Aorta (tissue), 5 donors: ENCODE results near the gene CILP2. TPM values are rescaled to one million over a fixed set of nuclear protein-coding genes. Genes with fewer than 3 reads are reported as not detected.

ENCODE experiments used
- ATAC-seq: fragments of 200-7000 bp; cut with Tn5 transposase; one replicate; pipeline ENCODE4 v1.9.1; 2022; ENCODE audit warnings: moderate library complexity; ENCODE audit not compliant: low FRiP score
- DNase-seq, 2 donors: peaks; one replicate each; pipeline ENCODE4 v3.0.0-alpha.2; 2020
- H3K27ac ChIP-seq, 2 donors: one replicate each; pipeline ENCODE4 v1.5.1; 2013; ENCODE audit warnings: low read length in 2 of 2, mild to moderate bottlenecking in 2 of 2, moderate library complexity in 2 of 2, control low read depth in 1 of 2, inconsistent platforms in 1 of 2, low read depth in 1 of 2
- H3K27me3 ChIP-seq, 2 donors: one replicate each; pipeline ENCODE4 v1.6.1; 2013; ENCODE audit warnings: control low read depth in 1 of 2, low read length in 1 of 2, mild to moderate bottlenecking in 1 of 2, moderate library complexity in 1 of 2; ENCODE audit not compliant: insufficient read depth in 2 of 2, control insufficient read depth in 1 of 2
- H3K36me3 ChIP-seq, 2 donors: one replicate each; pipeline ENCODE4 v1.6.1; 2013; ENCODE audit warnings: control low read depth in 1 of 2, low read length in 1 of 2, mild to moderate bottlenecking in 1 of 2; ENCODE audit not compliant: insufficient read depth in 2 of 2, control insufficient read depth in 1 of 2
- H3K4me1 ChIP-seq, 2 donors: one replicate each; pipeline ENCODE4 v1.6.1; 2013; ENCODE audit warnings: low read length in 2 of 2, control low read depth in 1 of 2, mild to moderate bottlenecking in 1 of 2, moderate library complexity in 1 of 2; ENCODE audit not compliant: insufficient read depth in 2 of 2, control insufficient read depth in 1 of 2
- H3K4me3 ChIP-seq, 2 donors: one replicate each; pipeline ENCODE4 v1.5.1; 2013; ENCODE audit warnings: low read length in 2 of 2, control low read depth in 1 of 2, mild to moderate bottlenecking in 1 of 2
- H3K9me3 ChIP-seq: one replicate; pipeline ENCODE4 v1.6.1; 2013; ENCODE audit warnings: mild to moderate bottlenecking, low read length; ENCODE audit not compliant: control insufficient read depth
- WGBS, 2 donors: extraction: QIAGEN DNeasy Blood & Tissue Kit; methylation state at CpG; one replicate each; pipeline ENCODE4 v1.1.7; 2013; 5-methylcytosine and 5-hydroxymethylcytosine counted together
- intact Hi-C, 2 donors: fragments of 100-400 bp; cut with DNase I; formaldehyde crosslinking; loops; one replicate each; pipeline versions ENCODE4 v1.14.2 to v1.15.0; 2022
- polyA plus RNA-seq, 2 donors: library from polyadenylated mRNA; stranded (reverse); fragments of 200-250 nt; gene quantifications; one replicate each; pipeline ENCODE4 v1.2.3, GENCODE V29; 2013
- total RNA-seq, 2 donors: library from RNA; stranded (reverse); fragmentation: NEBNext Ultra II Directional; extraction: Animal tissue kit (Norgen Biotek cat#: 25700); gene quantifications; one replicate each; pipeline ENCODE4 v1.2.1, GENCODE V29; 2021
- donor health status: healthy with polysubstance abuse.
- donor health status: Bipolar disorder and iron deficiency.
- donor health status: DM: no; HTN: no; CAD: no.
- donor health status: DM: no; HTN: no; CAD: no.
- donor health status: DM: yes; HTN: yes; CAD: no.

CILP2 gene
- total and polyA plus RNA-seq, 4 donors, result 0.13 to 4.2 (median 0.36) TPM; not detected in 1

DNA sequence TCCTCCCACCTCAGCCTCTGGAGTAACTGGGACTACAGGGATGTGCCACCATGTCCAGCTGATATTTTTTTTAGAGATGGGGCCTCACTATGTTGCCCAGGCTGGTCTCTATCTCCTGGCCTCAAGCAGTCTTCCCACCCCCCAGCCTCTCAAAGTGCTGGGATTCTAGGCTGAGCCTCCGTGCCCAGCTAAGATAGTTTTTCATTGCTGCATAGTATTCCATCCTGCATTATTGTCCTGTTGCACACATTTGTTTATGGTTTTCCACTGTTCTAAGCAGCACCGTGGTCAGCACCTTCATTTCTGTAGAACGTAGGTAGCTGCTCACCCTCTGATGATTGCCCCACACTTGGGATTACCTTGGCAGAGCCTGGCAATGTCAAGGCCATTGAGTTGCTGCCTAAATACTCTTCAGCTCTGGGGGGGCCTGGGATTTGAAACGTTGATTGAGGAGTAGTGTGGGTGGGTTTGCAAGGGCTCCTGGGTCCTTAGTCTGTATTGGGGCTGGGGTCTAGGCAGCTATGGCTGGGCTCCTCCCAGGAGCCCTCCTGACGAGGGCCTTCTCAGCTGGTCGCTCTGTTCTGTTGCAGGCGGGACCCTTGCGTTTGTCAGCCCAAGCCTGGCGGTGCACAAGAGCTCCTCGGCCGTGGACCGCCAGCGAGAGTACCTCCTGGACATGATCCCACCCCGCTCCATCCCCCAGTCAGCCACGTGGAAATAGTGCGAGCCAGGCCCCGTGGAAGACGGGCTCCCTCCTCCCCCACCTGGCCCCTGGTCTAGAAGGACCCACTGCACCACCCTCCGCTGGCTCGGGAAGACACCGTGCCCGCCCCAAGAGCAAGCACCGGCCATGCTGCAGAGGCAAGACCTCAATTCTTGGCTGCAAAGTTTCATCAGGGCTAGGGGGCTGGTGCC lies 33.1 kb upstream of the CILP2 start:
- intact Hi-C loops, result no loop called here
- 91 to 92% methylated on average over 23 of the region's 23 CpGs for WGBS, 2 donors
- H3K36me3 ChIP-seq, result peaks cover 0 to 6% of the 10 kb centered on the region in 2 donors

DNA sequence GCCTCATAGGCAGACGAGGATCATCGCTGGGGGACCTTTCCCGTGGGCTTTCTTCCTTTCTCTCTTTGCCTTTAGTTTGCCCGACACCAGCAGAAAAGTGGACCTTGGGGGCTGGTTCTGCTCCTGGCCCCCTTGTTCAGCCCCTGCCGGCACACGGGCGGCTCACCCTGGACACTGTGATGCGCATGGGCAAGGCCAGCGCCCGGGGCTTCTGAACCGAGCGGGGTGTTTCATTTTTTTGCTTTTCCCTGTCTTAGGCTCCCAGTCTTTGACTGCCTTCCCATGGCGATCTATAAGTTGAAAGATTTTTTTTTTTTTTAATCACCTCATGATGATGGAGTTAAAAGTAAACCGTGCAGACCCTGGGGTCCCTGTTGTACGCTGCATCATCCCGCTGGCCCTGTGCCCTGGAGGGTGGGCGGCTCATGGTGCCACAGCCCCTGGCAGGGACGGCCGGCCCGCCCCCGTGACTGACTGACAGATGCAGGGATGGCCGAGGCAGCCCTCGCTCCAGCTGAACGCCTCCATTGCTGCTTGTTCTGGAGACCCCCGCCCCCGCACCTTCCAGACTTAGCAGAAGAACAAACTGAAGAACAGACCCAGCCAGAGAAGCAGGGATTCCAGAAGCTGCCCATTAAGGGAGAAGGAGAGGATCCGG lies 32.3 kb upstream of the CILP2 start:
- DNase-seq, result no peak
- intact Hi-C loops, result no loop called here
- H3K27me3 ChIP-seq, result no peaks in the 10 kb centered on the region
- WGBS, 2 donors, result 77 to 78% methylated on average over 27 of the region's 27 CpGs
- ATAC-seq, result no peak
- no peak overlapping the region for H3K4me3 ChIP-seq
- H3K36me3 ChIP-seq, result peaks cover 0 to 5% of the 10 kb centered on the region in 2 donors
- H3K9me3 ChIP-seq, result no peaks in the 10 kb centered on the region
- no peaks in the 10 kb centered on the region for H3K4me1 ChIP-seq
- no peak overlapping the region for H3K27ac ChIP-seq

More for the DNA sequence above, 33.1 kb upstream of the CILP2 start:
- H3K9me3 ChIP-seq, result no peaks in the 10 kb centered on the region
- no peak overlapping the region for H3K27ac ChIP-seq
- no peaks in the 10 kb centered on the region for H3K4me1 ChIP-seq
- ATAC-seq (no peak), DNase-seq (no peak)
- no peak overlapping the region for H3K4me3 ChIP-seq
- H3K27me3 ChIP-seq, result no peaks in the 10 kb centered on the region

DNA sequence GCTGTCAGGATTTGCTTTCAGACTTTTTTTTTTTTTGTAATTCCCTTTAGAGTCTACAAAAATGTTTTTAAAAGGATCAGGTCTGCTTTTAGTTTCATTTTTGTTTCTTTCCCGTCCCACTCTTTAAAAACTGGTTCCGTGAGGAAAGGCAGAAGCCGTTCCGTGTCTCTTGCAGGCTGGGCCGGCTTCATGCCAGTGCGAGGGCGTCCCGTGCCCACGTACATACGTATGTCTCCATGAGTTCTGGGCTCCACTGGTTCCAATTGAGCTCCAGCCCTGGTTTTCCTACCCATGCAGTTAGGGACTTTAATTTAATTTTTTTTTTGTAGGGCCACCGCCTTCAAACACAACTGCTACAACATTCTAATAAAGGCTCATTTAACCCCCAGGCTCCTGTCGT lies 31.5 kb upstream of the CILP2 start:
- 15 to 38% methylated on average over 12 of the region's 12 CpGs for whole genome bisulfite sequencing, 2 donors
- ATAC-seq, result no peak
- Histone ChIP-seq H3K4me1 (no peaks in the 10 kb centered on the region), H3K27ac (no peak overlapping the region), H3K9me3 (no peaks in the 10 kb centered on the region), H3K36me3 (peaks cover 0 to 3% of the 10 kb centered on the region in 2 donors), H3K4me3 (no peak overlapping the region), H3K27me3 (no peaks in the 10 kb centered on the region)
- DNase-seq, result no peak
- intact Hi-C loops, result no loop called here

DNA sequence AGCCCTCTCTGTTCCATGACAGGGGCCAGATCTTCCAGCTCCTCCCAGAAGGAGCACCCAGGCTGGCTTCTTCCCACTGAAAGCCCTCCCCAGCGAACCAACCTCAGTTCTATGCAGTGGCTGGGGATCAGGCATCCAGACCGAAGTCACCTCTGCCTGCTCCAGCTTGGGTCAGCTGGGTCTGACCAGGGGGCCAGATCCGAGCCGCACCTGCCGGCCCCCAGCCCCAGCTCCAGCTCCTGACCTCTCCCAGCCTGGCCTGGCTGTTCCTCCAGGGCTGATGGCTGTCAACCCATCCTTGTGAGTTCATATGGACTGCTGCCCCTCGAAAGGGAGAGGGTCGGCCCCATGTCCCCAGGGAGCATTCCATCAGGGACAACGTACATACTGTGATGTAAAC lies 30.7 kb upstream of the CILP2 start:
- Histone ChIP-seq H3K4me1 (no peaks in the 10 kb centered on the region), H3K9me3 (no peaks in the 10 kb centered on the region), H3K4me3 (no peak overlapping the region), H3K27ac (no peak overlapping the region), H3K36me3 (peaks cover 0 to under 1% of the 10 kb centered on the region in 2 donors), H3K27me3 (no peaks in the 10 kb centered on the region)
- intact Hi-C loops, result no loop called here
- WGBS, 2 donors, result 73 to 74% methylated on average over 8 of the region's 8 CpGs
- no peak for DNase-seq
- no peak for ATAC-seq

DNA sequence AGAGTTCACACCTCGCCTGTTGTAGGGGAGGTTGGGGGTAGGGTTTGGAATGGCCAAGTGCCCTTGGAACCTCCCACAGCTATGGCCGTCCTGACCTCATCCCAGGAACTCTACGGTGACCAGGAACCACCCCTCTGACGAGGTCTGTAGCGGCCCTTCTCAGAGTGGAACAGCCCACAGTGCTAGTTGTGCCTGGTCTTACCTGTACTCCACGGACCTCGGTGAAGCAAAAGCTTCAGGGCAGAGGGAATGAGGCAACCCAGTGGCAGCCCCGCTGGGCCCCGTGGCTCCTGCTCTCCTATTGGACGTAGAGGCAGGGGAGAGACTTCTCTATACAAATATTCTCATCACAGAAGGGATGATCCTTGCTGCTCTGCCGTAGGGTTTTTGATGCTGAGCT lies 29.8 kb upstream of the CILP2 start:
- Histone ChIP-seq H3K4me1 (no peaks in the 10 kb centered on the region), H3K9me3 (no peaks in the 10 kb centered on the region), H3K4me3 (no peak overlapping the region), H3K27ac (no peak overlapping the region), H3K36me3 (no peaks in the 10 kb centered on the region), H3K27me3 (no peaks in the 10 kb centered on the region)
- no peak for DNase-seq
- intact Hi-C loops, result no loop called here
- 78 to 82% methylated on average over 11 of the region's 11 CpGs for WGBS, 2 donors
- ATAC-seq, result no peak

DNA sequence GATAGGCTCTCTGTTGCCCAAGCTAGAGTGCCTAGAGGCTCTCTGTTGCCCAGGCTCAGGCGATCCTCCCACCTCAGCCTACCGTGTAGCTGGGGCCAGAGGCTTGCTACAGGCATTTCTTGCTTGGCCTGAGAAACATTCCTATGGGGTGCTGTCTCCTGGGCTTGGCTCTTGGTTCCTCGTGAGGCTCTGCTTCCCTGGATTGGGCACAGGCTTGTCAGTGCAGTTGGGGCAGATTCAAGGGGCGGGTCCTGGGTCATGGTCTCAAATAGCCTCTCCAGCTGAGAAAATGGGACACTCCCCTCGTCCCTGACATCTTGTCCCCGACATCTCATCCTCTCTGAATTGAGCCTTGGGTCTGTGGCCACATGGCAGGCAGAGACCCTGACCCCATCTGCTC lies 27.6 kb upstream of the CILP2 start:
- Histone ChIP-seq H3K4me1 (no peaks in the 10 kb centered on the region), H3K36me3 (no peaks in the 10 kb centered on the region), H3K4me3 (no peak overlapping the region), H3K27ac (no peak overlapping the region), H3K9me3 (no peaks in the 10 kb centered on the region), H3K27me3 (no peaks in the 10 kb centered on the region)
- ATAC-seq (no peak), DNase-seq (no peak)
- intact Hi-C loops, result no loop called here
- WGBS, 2 donors, result 28% methylated on average over 6 of the region's 6 CpGs

DNA sequence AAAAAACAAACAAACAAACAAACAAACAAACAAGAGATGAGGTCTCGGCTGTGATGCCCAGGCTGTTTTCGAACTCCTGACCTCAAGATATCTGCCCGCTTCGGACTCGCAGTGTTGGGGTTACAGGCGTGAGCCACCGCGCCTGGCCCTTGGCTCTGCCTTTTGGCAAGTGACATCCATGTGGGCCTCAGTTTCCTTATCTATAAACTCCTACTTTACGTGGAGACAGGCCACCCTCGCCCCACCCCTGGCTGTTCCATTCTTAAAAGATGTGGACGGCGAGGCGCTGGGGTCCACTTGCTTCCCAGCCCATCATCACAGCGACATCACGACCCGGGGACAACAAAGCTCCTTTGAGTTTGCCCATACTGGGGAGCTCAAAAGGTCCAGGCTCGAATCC lies 24.4 kb upstream of the CILP2 start:
- 72 to 78% methylated on average over 17 of the region's 17 CpGs for WGBS, 2 donors
- H3K27ac ChIP-seq, result no peak overlapping the region
- H3K9me3 ChIP-seq, result no peaks in the 10 kb centered on the region
- H3K4me1 ChIP-seq, result no peaks in the 10 kb centered on the region
- ATAC-seq (no peak), DNase-seq (no peak)
- H3K27me3 ChIP-seq, result no peaks in the 10 kb centered on the region
- no peak overlapping the region for H3K4me3 ChIP-seq
- intact Hi-C loops, result no loop called here
- H3K36me3 ChIP-seq, result no peaks in the 10 kb centered on the region

DNA sequence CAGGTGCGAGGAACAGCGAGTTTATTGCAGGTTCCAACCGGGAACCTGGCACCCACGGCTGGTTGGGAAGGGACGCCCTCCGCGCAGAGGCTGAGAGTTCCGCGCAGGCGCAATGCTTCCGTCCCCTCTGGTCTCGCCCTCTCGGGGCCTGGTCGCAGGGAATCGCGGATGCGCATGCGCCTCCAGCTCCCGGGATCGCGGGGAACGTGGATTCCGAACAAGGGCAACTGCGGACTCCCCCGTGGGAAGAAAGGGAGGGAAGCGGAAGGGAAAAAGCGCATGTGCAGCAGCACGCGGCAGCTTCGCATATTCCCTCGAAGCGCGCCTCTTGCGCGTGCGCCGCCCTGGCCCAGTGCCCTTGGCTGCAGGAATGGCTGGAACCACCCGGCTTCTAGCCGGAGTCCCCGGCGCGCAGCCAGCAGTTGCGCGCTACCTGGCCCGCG lies 23.8 kb upstream of the CILP2 start:
- no peaks in the 10 kb centered on the region for H3K4me1 ChIP-seq
- H3K4me3 ChIP-seq, result no peak overlapping the region
- ATAC-seq, result peak; percentile 78
- H3K27ac ChIP-seq, result no peak overlapping the region
- no peaks in the 10 kb centered on the region for H3K9me3 ChIP-seq
- 6 to 14% methylated on average over 35 to 46 of the region's 46 CpGs for WGBS, 2 donors
- no peaks in the 10 kb centered on the region for H3K36me3 ChIP-seq
- peak; percentile 90 to 91 for DNase-seq
- intact Hi-C loops, result no loop called here
- no peaks in the 10 kb centered on the region for H3K27me3 ChIP-seq
